Suppressor macrophage treated with lipopolysaccharide for 4 hours (primary cell): ENCODE measurements around the gene FUT4.
"Not testable (repeated sequence)": the region's sequence is repeated elsewhere in the genome, so short reads cannot be mapped to it uniquely, and the experiment has no call there.

ENCODE experiments used
- DNase-seq: peaks from one replicate; pipeline ENCODE4 v3.0.0-alpha.2; 2020

The FUT4 gene

DNA sequence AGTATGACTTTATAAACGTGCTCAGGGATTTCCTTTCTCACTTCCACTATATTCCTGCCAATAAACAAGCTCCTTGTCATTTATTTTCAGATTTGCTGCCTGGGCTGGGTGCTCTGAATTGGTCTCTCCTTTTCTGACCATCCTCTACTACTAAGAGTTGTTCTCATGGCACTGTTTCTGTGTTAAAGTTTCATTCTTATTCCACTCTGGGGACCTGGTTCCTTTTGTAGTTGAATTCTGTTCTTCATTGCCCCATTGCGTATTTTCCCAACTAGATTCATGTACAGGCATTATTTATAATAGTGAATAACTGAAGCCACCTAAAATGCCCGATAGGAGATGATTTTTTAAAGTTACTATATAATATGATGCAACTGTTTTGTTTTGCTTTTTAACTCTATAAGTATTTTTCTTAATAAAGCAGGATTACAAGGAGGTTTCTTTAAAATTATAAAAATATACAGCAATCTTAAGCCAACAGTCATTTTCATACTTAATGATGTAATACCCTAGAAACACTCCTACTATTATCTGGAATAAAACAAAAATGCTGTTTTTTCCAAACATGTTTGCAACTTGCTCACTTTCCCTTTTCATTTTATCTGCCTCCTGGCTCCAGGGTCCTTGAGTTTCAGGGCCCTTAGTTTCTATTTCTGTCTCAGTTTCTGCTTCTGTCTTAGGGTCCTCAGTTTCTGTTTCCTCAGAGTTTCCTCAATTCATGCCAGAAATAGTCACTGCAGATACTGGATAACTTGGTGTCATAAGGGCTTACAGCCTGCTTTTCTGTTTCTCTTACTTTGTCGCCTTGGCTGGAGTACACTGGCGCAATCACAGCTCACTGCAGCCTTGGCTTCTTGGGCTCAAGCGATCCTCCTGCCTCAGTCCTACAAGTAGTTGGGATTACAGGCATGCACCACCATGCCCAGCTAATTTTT, 9.8 kb upstream of the FUT4 start:
- DNase-seq, result peak; percentile 92

DNA sequence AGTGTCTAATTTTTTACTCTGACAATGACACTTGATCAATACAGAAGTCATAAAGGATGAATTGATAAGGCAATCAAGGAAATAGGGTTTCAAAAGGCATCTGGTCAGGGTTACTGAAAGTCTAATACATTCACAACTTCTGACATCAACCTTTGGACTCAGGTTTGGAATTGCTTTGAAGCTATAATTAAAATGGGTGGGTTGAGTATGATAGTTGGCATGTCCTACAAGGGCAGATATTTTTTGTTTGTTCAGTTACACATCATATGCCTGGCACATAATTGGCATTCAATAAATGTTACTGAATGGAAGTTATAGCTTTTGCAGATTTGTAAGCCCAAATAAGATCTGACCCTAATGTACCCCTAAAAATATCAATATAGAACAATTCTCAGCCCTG, 7.3 kb upstream of the FUT4 start:
- no peak for DNase-seq

DNA sequence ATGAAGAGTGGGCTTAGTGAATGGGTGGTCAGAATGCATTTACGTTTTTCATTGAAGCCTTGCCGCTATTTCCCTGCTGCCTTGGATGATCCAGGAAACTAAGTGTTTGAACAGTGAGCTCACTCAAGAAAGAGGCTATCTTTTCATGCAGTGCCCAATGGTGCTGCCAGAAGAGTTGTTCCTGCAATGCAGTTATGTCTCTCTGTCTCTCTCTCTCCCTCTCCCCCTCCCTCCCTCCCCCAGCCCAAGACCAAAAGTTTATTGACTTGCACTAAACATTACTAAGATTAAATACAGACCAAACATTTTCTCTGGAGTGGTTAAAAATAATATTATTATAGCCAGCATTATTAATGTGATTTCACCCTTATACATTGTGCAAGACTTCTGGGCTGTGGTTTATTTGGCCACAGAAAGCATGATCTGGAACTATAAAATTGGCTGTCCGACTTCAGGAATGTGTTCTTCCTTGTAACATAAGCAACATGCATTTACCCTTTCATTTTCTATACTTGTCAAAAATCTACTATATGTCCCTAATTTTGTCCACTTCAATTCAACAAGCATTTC, 6.6 kb upstream of the FUT4 start:
- peak; percentile 71 for DNase-seq

DNA sequence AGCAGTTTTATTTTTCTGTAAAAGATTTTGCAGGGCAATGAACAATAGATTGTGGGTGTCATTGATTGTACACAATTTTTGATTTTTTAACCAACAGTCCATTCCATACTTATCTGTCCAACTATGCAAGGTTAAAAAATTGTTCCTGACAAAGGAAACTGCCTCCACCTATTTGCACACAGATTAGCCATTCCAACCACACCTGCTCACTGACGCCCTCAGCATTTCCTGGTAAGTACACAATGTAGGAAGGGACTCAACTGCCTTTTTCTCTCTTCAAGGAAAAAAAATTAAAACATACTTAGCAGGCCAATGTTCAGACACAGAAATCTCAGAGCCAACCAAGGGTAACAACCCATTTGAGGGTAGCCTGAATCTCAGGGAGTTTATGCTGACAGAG, 4.3 kb upstream of the FUT4 start:
- no peak for DNase-seq

DNA sequence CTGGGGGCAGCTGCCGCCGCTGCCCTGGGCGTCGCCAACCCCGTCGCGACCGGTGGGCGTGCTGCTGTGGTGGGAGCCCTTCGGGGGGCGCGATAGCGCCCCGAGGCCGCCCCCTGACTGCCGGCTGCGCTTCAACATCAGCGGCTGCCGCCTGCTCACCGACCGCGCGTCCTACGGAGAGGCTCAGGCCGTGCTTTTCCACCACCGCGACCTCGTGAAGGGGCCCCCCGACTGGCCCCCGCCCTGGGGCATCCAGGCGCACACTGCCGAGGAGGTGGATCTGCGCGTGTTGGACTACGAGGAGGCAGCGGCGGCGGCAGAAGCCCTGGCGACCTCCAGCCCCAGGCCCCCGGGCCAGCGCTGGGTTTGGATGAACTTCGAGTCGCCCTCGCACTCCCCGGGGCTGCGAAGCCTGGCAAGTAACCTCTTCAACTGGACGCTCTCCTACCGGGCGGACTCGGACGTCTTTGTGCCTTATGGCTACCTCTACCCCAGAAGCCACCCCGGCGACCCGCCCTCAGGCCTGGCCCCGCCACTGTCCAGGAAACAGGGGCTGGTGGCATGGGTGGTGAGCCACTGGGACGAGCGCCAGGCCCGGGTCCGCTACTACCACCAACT, 1.0 kb downstream of the FUT4 start:
- DNase-seq, result peak; percentile 43

DNA sequence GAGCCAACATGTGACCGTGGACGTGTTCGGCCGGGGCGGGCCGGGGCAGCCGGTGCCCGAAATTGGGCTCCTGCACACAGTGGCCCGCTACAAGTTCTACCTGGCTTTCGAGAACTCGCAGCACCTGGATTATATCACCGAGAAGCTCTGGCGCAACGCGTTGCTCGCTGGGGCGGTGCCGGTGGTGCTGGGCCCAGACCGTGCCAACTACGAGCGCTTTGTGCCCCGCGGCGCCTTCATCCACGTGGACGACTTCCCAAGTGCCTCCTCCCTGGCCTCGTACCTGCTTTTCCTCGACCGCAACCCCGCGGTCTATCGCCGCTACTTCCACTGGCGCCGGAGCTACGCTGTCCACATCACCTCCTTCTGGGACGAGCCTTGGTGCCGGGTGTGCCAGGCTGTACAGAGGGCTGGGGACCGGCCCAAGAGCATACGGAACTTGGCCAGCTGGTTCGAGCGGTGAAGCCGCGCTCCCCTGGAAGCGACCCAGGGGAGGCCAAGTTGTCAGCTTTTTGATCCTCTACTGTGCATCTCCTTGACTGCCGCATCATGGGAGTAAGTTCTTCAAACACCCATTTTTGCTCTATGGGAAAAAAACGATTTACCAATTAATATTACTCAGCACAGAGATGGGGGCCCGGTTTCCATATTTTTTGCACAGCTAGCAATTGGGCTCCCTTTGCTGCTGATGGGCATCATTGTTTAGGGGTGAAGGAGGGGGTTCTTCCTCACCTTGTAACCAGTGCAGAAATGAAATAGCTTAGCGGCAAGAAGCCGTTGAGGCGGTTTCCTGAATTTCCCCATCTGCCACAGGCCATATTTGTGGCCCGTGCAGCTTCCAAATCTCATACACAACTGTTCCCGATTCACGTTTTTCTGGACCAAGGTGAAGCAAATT, 1.8 kb downstream of the FUT4 start:
- no peak for DNase-seq

DNA sequence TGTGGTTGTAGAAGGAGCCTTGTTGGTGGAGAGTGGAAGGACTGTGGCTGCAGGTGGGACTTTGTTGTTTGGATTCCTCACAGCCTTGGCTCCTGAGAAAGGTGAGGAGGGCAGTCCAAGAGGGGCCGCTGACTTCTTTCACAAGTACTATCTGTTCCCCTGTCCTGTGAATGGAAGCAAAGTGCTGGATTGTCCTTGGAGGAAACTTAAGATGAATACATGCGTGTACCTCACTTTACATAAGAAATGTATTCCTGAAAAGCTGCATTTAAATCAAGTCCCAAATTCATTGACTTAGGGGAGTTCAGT, 2.4 kb downstream of the FUT4 start:
- DNase-seq, result no peak

DNA sequence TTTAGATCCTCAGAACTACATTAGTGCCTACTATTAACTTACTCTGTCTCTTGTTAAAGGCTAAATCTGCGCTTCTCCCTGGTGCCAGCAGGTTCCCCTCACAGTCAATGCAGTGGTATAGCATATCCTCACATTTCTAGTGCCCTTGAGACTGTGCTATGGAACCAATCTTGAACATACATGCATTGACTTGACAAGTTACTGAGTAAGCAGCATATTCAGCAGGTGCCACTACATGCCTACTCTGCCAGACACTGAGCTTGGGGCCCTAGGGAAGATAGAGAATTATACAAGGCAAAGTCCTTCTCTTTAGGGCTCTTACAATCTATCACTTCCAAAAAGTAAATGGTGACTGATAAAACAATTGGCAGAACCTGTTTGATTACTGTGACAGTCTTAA, 3.2 kb downstream of the FUT4 start:
- DNase-seq, result no peak

DNA sequence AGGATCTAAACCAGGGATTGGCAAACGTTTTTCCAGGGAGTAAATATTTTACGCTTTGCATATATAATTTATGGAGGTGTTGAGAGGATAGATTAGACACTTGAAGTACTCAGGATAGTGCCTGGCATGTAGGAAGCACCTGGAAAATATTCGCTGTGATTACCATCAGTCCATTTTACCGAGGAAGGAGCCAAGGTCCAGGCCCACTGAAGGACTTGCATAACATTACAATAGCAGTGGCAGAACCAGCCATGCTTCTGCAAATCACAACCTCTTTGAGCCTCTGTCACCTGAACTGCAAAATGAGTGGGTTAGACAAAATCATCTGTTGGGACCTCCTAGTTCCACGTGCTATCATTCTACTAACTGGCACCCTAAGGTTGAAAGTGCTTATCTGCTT, 5.4 kb downstream of the FUT4 start:
- no peak for DNase-seq

DNA sequence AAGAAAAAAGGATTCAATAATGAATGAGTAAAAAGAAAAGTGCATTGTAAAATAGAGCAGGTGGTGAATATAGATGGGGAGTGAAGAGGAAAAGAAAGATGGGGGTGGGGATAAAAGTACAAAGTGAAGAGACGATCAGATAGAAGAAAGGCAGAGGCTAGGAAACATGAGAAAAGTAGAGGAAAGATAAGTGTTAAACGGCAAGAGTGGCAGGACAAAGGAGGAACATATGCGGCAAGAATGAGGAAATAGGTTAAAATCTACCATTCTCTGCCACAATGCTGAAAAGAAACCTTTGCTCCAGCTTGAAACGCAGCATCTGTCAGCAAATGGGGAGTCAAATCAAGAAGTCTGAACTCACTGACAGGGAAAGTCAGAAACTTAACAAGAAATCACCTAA, 6.8 kb downstream of the FUT4 start:
- DNase-seq, result peak; percentile 36

DNA sequence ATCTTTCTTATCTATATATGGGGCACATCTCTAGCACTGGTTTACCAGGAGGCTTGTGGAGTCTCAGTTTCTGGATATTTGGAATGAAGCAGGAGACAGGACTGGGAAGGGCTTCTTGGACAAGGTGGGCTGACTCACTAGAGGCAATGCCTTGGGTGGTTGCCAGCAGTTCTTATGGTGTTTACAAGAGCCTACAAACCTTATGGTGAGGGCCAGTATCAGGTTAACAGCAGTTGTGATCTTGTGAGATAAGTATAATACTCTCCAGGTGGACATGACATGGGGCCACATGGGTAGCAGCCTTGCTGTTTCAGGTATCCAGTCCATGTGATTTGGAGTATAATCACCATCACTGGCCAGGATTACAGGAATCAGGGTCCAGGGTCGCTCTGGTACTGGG, 10.2 kb downstream of the FUT4 start:
- DNase-seq, result no peak

DNA sequence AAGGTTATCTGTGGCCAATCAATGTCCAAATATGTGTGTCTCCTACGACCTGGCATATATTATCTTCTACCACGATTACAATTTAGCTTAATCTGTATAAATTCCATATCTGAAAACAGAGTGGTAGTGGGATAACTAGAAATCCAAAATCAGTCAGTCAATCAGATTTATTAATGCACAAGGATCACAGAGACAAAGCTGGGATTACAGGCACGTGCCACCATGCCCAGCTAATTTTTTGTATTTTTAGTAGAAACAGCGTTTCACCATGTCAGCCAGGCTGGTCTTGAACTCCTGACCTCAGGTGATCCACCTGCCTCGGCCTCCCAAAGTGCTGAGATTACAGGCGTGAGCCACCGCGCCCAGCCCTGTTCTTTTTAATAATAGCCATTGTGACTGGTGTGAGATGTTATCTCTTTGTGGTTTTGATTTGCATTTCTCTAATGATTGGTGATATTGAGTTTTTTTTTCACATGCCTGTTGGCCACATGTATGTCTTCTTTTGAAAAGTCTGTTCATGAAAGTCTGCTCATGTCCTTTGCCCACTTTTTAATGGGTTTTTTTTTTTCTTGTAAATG, 12.1 kb downstream of the FUT4 start:
- DNase-seq, result not testable (repeated sequence)

DNA sequence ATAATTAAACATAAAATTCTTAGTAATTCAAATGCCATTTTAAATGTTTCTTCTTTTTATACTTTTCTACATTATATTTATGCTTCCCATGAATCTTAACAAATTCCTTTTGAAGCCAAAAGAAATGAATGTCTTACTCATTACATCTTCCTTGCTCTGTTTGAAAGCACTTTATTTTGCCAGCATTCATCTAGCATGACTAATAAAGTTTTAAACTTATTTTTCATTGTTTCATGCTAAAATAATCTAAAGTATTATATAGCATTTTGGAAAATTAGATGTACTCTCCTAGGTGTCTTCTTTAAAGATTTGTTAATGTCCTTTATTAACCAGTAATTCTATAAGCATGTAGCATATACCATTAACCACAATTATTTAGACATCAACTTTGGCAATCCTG, 13.7 kb downstream of the FUT4 start:
- no peak for DNase-seq

DNA sequence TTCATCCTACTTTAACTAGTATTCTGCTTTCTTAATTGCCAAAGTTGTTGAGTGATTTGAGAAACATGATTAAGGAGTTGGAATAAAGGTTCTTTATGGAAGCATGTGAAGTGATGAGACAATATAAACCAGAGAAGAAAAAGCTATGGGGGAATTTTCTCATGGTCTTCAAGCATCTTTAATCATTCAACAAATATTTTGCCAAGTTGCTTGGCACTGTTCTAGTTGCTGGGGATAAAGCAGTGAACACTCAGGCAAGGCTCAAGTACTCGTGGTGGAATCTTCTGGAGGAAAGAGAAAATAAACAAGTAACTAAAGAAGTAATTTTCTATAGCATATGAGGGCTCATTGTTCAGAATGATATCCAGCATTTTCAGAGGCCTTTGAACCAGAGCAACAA, 14.3 kb downstream of the FUT4 start:
- DNase-seq, result no peak

DNA sequence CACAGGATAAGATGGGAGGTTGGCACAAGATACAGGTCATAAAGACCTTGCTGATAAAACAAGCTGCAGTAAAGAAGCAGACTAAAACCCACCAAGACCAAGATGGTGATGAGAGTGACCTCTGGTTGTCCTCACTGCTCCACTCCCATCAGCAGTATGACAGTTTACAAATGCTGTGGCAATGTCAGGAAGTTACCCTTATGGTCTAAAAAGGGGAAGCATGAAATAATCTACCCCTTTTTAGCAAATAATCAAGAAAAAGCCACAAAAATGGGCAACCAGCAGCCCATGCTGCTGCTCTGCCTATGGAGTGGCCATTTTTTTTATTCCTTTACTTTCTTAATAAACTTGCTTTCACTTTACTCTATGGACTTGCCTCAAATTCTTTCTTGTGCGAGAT, 14.7 kb downstream of the FUT4 start:
- peak; percentile 81 for DNase-seq

DNA sequence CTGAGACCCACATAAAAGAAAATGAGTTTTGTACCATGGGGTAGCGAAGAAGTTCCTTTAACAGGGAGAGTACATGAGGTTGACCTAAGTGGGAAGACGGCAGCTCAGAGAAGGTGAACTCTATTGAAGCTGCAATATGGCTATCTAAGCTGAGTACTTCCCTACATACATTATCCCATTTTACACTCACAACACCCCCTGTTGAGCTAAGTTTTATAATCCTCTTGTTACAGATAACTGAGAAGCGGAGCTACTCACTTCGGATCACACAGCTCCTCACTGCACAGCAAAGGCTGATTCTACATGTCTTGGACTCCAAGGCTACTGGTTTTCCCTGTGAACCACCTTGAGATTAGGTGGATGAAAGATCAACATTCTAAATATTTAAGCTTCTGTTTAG, 15.2 kb downstream of the FUT4 start:
- no peak for DNase-seq

DNA sequence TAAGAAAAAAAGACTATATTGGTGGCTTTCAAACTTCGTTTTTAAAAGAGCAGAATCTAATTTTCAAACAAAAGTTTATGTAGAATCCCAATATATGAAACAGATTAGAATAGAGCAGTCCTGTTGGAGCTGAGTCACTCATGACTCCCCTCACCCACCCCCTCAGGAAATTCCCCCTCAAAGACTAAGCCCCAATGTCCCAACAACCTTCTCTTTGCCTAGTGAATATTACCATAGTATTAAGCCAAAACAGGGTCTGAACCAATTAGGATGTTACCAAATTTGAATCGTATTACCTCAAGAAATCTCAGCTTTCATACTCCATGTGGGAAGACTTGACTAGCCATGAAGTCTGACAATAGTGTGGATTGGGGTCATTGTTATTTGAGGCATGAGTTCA, 15.6 kb downstream of the FUT4 start:
- DNase-seq, result peak; percentile 62

DNA sequence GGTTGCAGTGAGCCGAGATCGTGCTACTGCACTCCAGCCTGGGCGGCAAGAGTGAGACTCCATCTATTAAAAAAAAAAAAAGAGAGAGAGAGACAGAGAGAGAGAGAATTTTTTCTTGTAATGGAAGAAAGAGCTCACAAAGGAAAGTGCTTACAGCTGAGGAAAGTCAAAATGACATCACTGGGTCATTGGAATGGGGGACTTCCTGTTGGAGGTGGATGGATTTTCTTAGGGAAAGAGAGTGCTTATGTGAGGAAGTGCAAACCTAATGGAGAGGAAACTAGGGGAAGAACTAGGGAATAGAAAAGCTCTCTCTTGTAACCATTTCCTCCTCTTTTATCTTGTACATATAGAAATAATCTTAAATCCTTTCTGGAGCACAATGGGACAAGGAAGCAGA, 17.1 kb downstream of the FUT4 start:
- no peak for DNase-seq

DNA sequence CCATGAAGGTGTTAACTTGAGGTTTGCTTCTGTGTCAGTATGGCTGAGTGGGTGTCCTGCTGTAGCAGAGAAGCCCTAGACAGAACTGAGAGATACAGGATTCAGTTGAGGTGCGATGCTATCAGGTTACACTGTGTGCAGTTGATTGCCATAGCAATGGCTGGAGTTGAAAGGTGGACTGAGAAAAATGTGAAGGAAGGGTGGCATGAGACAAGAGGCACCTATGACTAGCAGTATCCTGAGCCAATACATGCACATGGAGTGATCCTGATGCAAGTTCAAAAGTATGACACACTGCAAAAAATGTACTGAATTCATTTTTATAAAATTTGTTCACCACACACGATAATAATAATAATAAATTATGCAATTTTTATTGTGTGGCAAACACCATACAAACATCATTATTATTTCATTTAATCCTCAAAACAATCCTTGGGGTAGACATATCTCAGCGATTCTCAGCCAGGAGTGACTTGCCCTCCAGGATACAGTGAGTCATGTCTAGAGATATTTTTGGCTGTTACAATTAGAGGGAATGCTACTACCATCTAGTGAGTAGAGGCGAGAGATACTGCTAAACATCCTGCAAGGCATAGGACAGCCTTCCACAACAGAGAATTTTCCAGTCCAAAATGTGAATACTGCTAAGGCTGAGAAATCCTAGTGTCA, 19.6 kb downstream of the FUT4 start:
- peak; percentile 33 for DNase-seq

DNA sequence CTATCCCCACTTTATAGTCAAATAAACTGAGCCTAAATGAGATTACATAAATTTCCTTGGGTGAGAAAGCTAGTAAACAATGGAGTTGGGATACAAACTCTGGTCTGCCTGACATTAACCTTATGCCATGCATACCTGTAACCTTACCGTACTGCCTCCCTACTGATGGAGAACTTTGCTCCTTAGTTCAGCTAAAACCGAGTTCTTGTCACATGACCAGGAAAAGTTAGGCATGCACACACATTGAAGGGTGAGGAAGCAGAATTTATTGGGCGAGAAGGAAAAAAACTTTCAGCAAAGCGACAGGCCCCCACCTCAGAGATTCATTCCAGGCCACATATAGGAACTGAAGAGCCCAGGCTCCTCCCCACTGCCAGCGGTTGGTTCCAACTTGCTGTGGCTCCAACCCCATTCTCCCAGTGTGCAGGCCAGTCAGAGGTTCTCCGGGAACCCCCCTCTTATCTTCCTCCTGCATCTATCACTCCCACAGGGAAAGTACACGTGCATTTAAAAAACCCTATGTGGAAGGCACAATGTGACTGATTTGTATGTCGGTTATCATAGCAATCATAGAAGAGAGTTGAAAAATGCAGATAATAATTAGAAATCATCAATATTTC, 20.2 kb downstream of the FUT4 start:
- DNase-seq, result no peak

DNA sequence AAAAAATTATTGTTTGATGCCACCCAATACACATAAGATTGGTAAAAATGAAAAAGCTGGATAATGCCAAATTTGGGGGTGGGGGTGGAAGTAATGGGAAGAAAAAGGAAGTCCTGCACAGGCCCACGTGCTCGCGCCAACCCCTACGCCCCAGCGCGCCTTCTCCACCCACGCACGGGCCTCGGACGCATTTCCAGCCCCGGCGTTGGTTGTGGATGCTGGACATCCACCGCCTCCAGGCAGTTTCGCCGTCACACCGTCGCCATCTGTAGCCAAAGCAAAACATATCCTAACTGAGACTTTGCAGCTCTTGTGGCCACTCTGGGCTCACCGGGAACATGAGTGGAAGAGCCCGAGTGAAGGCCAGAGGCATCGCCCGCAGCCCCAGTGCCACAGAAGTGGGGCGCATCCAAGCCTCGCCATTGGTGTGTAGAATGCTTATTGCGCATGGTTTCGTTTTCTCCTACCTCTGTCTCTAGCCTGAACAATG, 23.5 kb downstream of the FUT4 start, which contains the start of gene PIWIL4:
Gene PIWIL4 (plus strand): TSS at position 188 of the 490 bp plus-strand sequence. CDS start 151 bp downstream, at position 339.
- DNase-seq, result no peak

DNA sequence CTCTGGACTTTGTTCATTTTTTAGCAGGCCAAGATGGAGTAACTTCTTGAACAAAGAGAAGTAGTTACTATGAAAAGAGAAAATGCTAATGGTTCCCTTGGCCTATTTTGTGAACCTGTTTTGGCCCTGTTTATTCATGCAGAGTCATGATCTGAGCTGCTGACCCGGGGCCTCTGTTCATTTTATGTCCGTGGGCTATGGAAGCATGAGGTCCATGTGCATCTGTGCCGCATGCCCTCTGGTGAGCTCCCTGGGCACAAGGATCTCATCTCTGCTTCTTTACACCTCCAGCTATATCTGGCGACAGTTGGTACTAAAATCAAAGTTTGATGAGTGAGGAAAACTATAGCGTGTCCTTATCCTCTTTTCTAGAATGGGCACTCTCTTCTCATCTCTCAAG, 24.5 kb downstream of the FUT4 start:
- DNase-seq, result no peak
